GM18867 (cell line): Measurements from ENCODE around the gene HSD17B12.
"Not testable (repeated sequence)": the region's sequence is repeated elsewhere in the genome, so short reads cannot be mapped to it uniquely, and the experiment has no call there.

Experiments used
- ATAC-seq: cut with Tn5 transposase; IDR thresholded peaks from one replicate; pipeline ENCODE4 v1.9.1; 2021; ENCODE audit warnings: mild to moderate bottlenecking, moderate library complexity; ENCODE audit not compliant: unreplicated experiment

HSD17B12 gene

DNA sequence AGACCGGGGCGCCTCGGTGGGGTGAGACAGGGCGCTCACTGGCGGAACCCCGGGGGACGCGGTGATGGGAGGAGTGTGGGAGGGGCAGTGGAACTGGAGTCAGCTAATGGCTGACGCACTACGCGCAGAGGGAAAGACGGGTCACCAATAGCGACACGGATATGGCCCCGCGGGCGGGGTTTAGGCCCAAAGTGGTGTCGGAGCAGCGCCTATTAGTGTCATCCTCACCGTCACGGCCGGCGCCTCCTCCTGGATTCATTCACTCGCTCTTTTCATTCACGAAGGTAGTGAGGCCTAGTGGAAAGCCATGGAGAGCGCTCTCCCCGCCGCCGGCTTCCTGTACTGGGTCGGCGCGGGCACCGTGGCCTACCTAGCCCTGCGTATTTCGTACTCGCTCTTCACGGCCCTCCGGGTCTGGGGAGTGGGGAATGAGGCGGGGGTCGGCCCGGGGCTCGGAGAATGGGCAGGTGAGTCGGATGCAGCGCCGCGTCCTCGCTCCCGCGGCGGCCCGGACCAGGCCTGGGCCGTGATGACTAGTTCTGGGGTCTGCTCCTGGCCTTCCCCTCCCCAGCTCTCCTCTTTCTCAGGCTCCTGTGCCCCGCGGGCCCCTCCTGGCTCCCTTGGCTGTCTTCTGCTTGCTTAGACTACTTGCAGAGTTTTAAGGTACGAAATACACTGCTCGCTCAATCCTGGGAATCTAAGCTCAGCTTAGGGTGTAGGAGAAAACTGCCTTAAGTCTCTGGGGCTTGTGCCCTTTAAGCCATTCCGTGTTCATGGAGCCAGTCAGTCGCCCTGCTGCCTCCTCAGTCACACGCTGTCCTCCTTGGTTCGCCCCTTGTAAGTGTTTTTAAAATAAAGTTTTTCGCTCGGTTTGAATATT is at the start of gene HSD17B12:
Gene HSD17B12 (plus strand): TSS at position 218 of the 880 bp plus-strand sequence. CDS start 90 bp downstream, at position 308.
- ATAC-seq, result peak; percentile 97

GRCh38 chr11:43631732-43632131 is 48.8 kb upstream of the HSD17B12 start:
- no peak for ATAC-seq

GRCh38 chr11:43632181-43632580 is 48.4 kb upstream of the HSD17B12 start:
- ATAC-seq, result no peak

GRCh38 chr11:43638717-43639116 is 41.8 kb upstream of the HSD17B12 start:
- no peak for ATAC-seq

- ATAC-seq, result no peak
Observed at GRCh38 chr11:43639224-43639623, 41.3 kb upstream of the HSD17B12 start.

DNA sequence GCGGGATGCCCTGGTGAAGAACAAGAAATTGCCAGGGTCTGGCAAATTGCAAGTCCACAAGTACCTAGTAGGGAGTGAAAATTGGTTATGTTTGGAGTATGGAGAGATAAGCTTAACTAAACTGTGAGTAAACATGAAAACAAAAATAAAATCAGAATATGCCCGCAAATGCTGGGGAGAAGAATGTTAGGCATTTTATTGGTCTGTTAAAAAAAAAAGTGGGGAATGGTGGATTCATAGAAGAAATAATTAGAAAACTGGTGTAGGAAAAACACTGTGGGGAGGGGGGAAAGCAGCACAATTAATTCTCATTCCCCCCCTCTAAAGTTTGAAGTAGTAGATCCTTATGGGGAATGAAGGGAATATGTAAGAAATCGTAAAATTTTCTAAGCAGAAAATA is 40.6 kb upstream of the HSD17B12 start:
- ATAC-seq, result no peak

DNA sequence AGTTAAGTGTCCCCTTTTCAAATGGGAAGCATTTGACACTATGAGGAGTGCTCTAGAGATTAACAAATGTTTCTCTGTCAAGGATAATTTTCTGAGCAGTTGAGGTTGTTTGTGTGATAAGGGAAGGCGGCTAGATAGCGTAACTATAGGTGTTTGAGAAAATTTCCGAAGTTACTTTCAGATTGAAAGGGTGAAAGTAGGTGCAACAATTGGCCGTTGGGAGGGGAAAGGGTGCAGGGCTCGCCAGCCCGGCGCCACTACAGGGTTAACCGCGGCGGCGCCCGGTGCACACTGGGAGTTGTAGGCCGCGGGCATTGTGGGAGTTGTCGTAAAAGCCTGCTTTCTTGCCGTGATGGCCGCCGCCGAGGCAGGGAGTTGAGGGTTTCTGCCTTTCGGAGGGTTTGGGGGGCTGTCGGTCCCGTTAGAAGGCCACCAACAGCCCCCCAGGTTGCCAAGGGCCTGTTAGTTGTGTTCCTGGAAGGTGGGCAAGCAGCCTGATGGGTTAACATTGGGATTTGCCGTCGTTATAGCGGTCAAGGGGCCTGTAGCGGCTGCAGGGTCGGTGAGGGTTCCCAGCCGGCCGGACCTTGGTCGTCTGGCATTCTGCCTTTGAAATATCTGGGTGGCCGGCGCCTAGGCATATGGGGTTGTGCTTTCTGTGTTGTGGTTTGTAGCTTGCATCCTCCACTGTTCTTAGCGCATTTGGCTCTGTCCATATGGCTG is 36.5 kb upstream of the HSD17B12 start:
- ATAC-seq, result peak; percentile 99

DNA sequence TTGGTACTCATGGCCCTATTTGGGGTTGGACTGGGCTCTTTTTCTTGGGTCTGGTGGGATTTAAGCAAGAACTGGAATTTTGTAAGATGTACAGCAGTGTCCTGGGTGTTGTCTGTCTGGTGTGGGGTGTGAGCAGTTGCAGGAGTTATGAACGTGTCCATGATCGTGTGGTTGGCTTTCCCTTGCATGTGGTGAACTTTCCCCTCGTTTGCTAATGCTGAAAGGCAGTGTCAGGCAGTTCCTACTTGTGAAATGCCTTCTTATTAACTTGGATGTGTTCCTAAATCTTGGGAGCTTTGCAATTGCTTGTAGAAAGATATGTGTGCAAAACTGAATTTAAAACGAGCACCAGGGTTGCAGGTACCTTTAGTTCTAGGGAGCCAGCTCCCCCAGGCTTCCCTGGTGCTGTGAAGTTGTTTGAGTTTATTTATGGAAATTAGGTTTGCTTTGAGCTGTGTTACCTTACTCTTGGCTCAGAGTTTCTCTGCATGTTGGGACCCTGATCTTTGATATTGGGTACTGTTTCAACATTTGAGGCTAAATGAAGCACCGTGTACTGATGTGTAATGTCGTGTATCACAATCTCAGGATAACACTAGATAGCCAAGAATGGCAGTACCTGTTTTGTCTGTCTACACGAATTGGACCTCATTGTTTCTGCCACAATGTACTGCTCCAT is 35.8 kb upstream of the HSD17B12 start:
- ATAC-seq, result no peak

DNA sequence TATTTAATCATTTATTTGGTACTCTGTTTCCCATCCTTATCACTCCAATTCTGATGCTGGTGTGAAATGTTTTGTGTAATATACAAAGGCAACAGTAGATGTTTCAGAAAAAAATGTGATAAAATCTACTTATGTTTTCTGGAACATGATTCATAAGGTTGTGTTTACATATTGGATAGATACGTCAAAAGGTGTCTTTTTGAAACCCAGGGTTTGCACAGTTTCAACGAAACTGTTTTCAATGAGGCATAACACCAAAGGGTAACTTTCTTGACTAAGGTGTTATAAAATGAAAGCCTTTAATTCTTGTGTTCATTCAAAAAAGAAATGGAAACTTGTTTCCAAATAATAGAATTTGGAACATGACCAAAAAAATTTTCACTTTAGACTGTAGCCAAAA is 33.8 kb upstream of the HSD17B12 start:
- no peak for ATAC-seq

DNA sequence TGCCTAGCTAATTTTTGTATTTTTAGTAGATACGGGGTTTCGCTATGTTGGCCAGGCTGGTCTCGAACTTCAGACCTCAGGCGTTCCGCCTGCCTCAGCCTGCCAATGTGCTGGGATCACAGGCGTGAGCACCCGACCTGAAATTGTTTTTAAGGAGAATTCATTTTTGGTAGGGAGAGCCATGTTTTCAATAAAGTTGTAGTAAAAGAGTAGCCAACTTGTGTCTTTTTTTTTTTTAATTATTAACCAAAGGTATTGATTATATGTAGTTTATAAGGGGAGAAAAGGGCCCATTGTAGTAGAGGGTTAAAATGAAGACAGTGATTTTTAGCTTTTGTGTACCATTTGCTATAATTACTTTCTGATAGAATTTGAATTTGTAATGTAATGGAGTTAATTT is 31.6 kb upstream of the HSD17B12 start:
- ATAC-seq, result no peak

- no peak for ATAC-seq
Observed at GRCh38 chr11:43649501-43649900, 31.0 kb upstream of the HSD17B12 start.

- ATAC-seq, result no peak
Observed at GRCh38 chr11:43649921-43650320, 30.6 kb upstream of the HSD17B12 start.

DNA sequence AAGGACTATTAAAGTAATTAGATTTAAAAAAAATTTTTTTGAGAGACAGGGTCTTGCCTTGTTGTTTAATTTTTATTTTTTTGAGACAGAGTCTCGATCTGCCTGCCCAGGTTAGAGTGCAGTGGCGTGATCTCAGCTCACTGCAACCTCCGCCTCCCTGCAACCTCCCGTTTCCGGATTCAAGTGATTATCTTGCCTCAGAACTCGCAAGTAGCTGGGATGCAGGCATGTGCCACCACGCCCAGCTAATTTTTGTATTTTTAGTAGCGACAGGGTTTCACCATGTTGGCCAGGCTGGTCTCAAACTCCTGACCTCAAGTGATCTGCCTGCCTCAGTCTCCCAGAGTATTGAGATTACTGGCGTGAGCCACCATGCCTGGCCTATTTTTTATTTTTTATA is 17.5 kb upstream of the HSD17B12 start:
- ATAC-seq, result not testable (repeated sequence)

GRCh38 chr11:43664295-43664694 is 16.2 kb upstream of the HSD17B12 start:
- no peak for ATAC-seq

DNA sequence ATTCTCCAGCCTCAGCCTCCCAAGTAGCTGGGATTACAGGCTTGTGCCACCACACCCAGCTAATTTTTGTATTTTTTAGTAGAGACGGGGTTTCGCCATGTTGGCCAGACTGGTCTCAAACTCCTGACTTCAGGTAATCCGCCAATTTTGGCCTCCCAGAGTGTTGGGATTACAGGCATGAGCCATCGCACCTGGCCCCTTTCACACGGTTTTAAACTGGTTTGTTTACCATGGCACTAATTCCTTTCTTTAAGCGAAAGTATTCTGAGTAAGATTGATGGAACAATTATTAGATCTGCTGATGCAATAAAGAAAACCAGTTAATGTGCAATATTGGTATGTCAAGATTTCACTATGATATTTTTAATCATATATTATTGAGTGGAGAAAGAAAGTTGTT is 9.3 kb upstream of the HSD17B12 start:
- ATAC-seq, result not testable (repeated sequence)

- no peak for ATAC-seq
Observed at GRCh38 chr11:43674560-43674959, 6.0 kb upstream of the HSD17B12 start.

- no peak for ATAC-seq
Observed at GRCh38 chr11:43676933-43677332, 3.6 kb upstream of the HSD17B12 start.

DNA sequence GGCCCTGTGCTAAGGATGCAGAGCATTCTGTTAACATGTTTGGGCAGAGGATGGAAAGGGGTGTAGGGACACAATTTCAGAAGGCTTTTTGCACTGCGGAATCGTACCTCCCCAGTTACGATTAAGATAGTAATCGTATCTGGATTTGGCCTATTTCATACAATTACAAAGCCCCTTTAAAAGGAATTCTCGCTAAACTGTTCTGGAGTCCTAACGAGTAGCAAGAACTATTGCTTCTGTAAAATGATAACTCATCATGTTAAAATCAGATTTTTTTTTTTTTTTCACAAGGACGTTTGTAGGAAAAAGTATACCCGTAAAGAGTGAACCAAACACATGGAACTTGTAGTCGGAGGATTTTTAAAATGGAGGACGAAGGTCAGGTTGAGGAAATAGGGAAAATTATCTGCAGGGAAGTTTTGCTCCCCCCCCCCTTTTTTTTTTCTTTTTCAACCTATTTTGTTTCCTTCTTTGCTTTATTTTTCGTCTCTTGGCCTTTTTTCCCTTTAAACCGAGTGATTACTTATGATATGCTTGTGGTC is 934 bp downstream of the HSD17B12 start:
- no peak for ATAC-seq

GRCh38 chr11:43682081-43682480 is 1.5 kb downstream of the HSD17B12 start:
- not testable (repeated sequence) for ATAC-seq

DNA sequence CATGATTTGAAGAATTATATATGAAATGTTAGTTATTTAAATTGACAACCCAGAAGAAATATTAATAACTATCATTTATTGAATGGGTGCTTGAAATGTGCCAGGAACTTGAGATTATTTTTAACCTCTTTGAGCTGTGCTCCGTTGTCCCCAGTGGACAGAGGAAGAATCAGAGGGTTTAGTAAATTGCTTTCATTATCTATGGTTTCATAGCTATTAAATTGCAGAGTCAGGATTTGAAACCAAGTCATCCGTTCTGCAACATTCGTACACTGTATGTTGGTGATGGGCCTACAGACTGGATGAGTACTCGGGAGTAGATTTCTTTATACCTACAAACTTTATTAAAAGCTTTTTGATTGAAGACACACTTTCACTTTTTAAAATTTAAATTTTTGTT is 4.9 kb downstream of the HSD17B12 start:
- no peak for ATAC-seq

DNA sequence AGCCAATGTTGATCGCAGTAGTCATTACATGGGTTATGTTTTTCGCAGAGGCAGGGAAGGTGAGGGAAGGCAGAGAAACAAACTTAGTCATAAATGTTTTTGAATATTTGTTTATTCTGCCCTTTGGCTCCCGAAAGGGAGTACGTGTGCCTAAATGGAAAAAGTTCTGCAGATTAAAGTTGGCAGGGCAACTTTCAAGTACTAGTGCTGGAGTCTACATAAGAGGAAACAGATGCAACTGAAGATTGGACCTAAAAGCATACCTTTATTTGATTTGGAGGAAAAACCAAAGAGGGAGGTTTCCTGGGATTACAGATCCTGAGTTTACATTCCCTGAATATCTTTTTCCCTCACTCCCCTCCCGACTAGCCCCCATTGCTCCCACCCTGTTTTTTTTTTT is 5.7 kb downstream of the HSD17B12 start:
- ATAC-seq, result no peak
